CD14-positive monocyte (primary cell): ENCODE results near the gene DNAJC1. TPM values are rescaled to one million over a fixed set of nuclear protein-coding genes. Genes with fewer than 3 reads are reported as not detected.

Source experiments
- DNase-seq, 3 donors: peaks; one replicate each; pipeline ENCODE4 v3.0.0-alpha.2; 2011 to 2022
- H2AFZ ChIP-seq: 2 replicates; pipeline ENCODE4 v1.6.0; 2012; ENCODE audit warnings: mild to moderate bottlenecking, low read depth, low read length, inconsistent platforms; ENCODE audit not compliant: insufficient read depth, poor library complexity, severe bottlenecking
- H3K27ac ChIP-seq, 2 donors: 1 replicate in 1 of 2; 2 replicates in 1 of 2; pipeline ENCODE4 v1.5.1; 2012 to 2013; ENCODE audit warnings: low read length in 2 of 2, control low read depth in 1 of 2, inconsistent platforms in 1 of 2, low read depth in 1 of 2, mild to moderate bottlenecking in 1 of 2
- H3K27me3 ChIP-seq, 2 donors: one replicate each; pipeline versions ENCODE4 v1.6.0 to v1.6.1; 2011 to 2013; ENCODE audit warnings: low read length in 2 of 2; ENCODE audit not compliant: control insufficient read depth in 2 of 2, insufficient read depth in 2 of 2
- H3K36me3 ChIP-seq, 2 donors: replicated peaks in 1 of 2; 1 replicate in 1 of 2; 2 replicates in 1 of 2; pipeline versions ENCODE4 v1.5.1 to v1.6.1; 2012 to 2013; ENCODE audit warnings: low read length in 2 of 2, control low read depth in 1 of 2, inconsistent platforms in 1 of 2, mild to moderate bottlenecking in 1 of 2; ENCODE audit not compliant: insufficient read depth in 2 of 2, control insufficient read depth in 1 of 2
- H3K4me1 ChIP-seq, 2 donors: 1 replicate in 1 of 2; 2 replicates in 1 of 2; pipeline versions ENCODE4 v1.5.1 to v1.6.1; 2012 to 2013; ENCODE audit warnings: low read length in 2 of 2, control low read depth in 1 of 2, inconsistent platforms in 1 of 2, mild to moderate bottlenecking in 1 of 2, moderate library complexity in 1 of 2; ENCODE audit not compliant: insufficient read depth in 2 of 2, control insufficient read depth in 1 of 2
- H3K4me2 ChIP-seq: replicated peaks from 2 replicates; pipeline ENCODE3; 2012; ENCODE audit warnings: low read length, moderate library complexity, mild to moderate bottlenecking; ENCODE audit not compliant: poor library complexity, severe bottlenecking; ENCODE audit errors: extremely low read depth
- H3K4me3 ChIP-seq, 3 experiments: fragments of 200-600 bp in 1 of 3; sonication (generic) in 1 of 3; replicated peaks in 1 of 3; 1 replicate in 2 of 3; 2 replicates in 1 of 3; pipeline ENCODE4 v1.5.1; 2011 to 2013; ENCODE audit warnings: low read length in 3 of 3, mild to moderate bottlenecking in 3 of 3, control low read depth in 2 of 3, low read depth in 2 of 3, inconsistent platforms in 1 of 3, moderate library complexity in 1 of 3
- H3K79me2 ChIP-seq: 2 replicates; pipeline ENCODE4 v1.6.0; 2012; ENCODE audit warnings: mild to moderate bottlenecking, control low read depth, inconsistent platforms, low read length, moderate library complexity; ENCODE audit not compliant: insufficient read depth
- H3K9ac ChIP-seq: 2 replicates; pipeline ENCODE4 v1.6.0; 2017; ENCODE audit warnings: low read length, mild to moderate bottlenecking; ENCODE audit not compliant: insufficient read depth, poor library complexity, severe bottlenecking
- H3K9me3 ChIP-seq, 2 donors: replicated peaks in 1 of 2; 1 replicate in 1 of 2; 2 replicates in 1 of 2; pipeline versions ENCODE4 v1.5.1 to v1.6.1; 2012 to 2013; ENCODE audit warnings: low read length in 2 of 2, control low read depth in 1 of 2; ENCODE audit not compliant: control insufficient read depth in 1 of 2, insufficient read depth in 1 of 2
- H4K20me1 ChIP-seq: 2 replicates; pipeline ENCODE4 v1.6.0; 2012; ENCODE audit warnings: mild to moderate bottlenecking, low read length, control low read depth, moderate library complexity; ENCODE audit not compliant: insufficient read depth
- H3K27ac Mint-ChIP-seq, 7 donors: one replicate each; pipeline ENCODE4 v1.8.0; 2020; ENCODE audit warnings: mild to moderate bottlenecking in 7 of 7, mixed read lengths in 7 of 7, moderate library complexity in 6 of 7, inconsistent platforms in 2 of 7
- H3K27me3 Mint-ChIP-seq, 3 donors: one replicate each; pipeline ENCODE4 v1.8.0; 2021 to 2022; ENCODE audit warnings: low read depth in 3 of 3, mild to moderate bottlenecking in 3 of 3, mixed read lengths in 3 of 3, moderate library complexity in 3 of 3, inconsistent platforms in 1 of 3
- H3K36me3 Mint-ChIP-seq, 2 donors: one replicate each; pipeline ENCODE4 v1.8.0; 2020; ENCODE audit warnings: mixed read lengths in 2 of 2, inconsistent platforms in 1 of 2, mild to moderate bottlenecking in 1 of 2
- H3K4me1 Mint-ChIP-seq: one replicate; pipeline ENCODE4 v1.8.0; 2020; ENCODE audit warnings: mild to moderate bottlenecking, mixed read lengths
- H3K4me3 Mint-ChIP-seq, 2 donors: one replicate each; pipeline ENCODE4 v1.8.0; 2020; ENCODE audit warnings: mild to moderate bottlenecking in 2 of 2, mixed read lengths in 2 of 2, moderate library complexity in 1 of 2
- H3K9me3 Mint-ChIP-seq, 7 donors: one replicate each; pipeline ENCODE4 v1.8.0; 2020 to 2022; ENCODE audit warnings: mixed read lengths in 7 of 7, mild to moderate bottlenecking in 6 of 7, moderate library complexity in 6 of 7, inconsistent platforms in 2 of 7
- CTCF ChIP-seq: fragments of 200-600 bp; IDR thresholded peaks from one replicate; pipeline ENCODE4 v1.8.0; 2022; ENCODE audit warnings: antibody characterized with exemption, mild to moderate bottlenecking
- WGBS: methylation state at CpG from one replicate; pipeline ENCODE4 v1.1.5; 2013; ENCODE audit warnings: missing lambda C conversion rate; ENCODE audit not compliant: insufficient coverage; 5-methylcytosine and 5-hydroxymethylcytosine counted together
- intact Hi-C, 2 donors: fragments of 100-400 bp; cut with micrococcal nuclease; formaldehyde crosslinking; loops; one replicate each; pipeline versions ENCODE4 v1.15.0 to v1.15.1; 2023
- polyA plus RNA-seq, 3 donors: library from polyadenylated mRNA; depleted of rRNA in 1 of 3; unstranded in 2 of 3; stranded (reverse) in 1 of 3; fragments of 300-500 nt in 2 of 3; fragments of >200 nt in 1 of 3; fragmentation: Illumina TruSeq in 2 of 3; gene quantifications; 1 replicate in 2 of 3; 2 replicates in 1 of 3; pipeline ENCODE4 v1.2.3, GENCODE V29; 2012 to 2021

The DNAJC1 gene
- polyA plus RNA-seq, 3 donors: 11.4 to 12.9 (median 12.5) TPM

GRCh38 chr10:22030421-22030820 is 26.9 kb upstream of the DNAJC1 start:
- Histone ChIP-seq H2AFZ (no peak overlapping the region), H3K4me3 (no peak overlapping the region), H3K4me2 (no peak overlapping the region), H3K9me3 (peaks cover 0 to 8% of the 10 kb centered on the region in 2 donors), H3K79me2 (no peaks in the 10 kb centered on the region), H3K4me1 (no peaks in the 10 kb centered on the region), H3K27ac (no peak overlapping the region), H3K36me3 (no peaks in the 10 kb centered on the region), H4K20me1 (no peaks in the 10 kb centered on the region), H3K27me3 (no peaks in the 10 kb centered on the region), H3K9ac (no peak overlapping the region)
- 80% methylated on average over 1 of the region's 2 CpGs for WGBS
- H3K27me3 Mint-ChIP-seq: peaks cover 1 to 2% (median 2%) of the 10 kb centered on the region in 3 donors
- intact Hi-C loops: no loop called here
- TF ChIP-seq CTCF: no peak
- no peaks in the 10 kb centered on the region for H3K36me3 Mint-ChIP-seq
- H3K4me3 Mint-ChIP-seq: no peak overlapping the region
- DNase-seq: no peak
- H3K4me1 Mint-ChIP-seq: no peaks in the 10 kb centered on the region
- H3K27ac Mint-ChIP-seq: no peak overlapping the region
- H3K9me3 Mint-ChIP-seq: peaks cover 8 to 22% (median 12%) of the 10 kb centered on the region in 7 donors

- no peak for DNase-seq
Measured at GRCh38 chr10:22029445-22030236, 26.1 kb upstream of the DNAJC1 start.

More at GRCh38 chr10:22029445-22030236, 26.1 kb upstream of the DNAJC1 start:
- peaks cover 6 to 19% (median 10%) of the 10 kb centered on the region in 7 donors for H3K9me3 Mint-ChIP-seq
- Histone ChIP-seq H4K20me1 (no peaks in the 10 kb centered on the region), H3K4me3 (no peak overlapping the region), H3K27me3 (no peaks in the 10 kb centered on the region), H3K9ac (no peak overlapping the region), H3K4me1 (no peaks in the 10 kb centered on the region), H3K9me3 (peaks cover 0 to 8% of the 10 kb centered on the region in 2 donors), H3K27ac (no peak overlapping the region), H2AFZ (no peak overlapping the region), H3K79me2 (no peaks in the 10 kb centered on the region), H3K36me3 (no peaks in the 10 kb centered on the region), H3K4me2 (no peak overlapping the region)
- WGBS: 100% methylated on average over 2 of the region's 12 CpGs
- H3K27me3 Mint-ChIP-seq: peaks cover 1 to 2% (median 2%) of the 10 kb centered on the region in 3 donors
- intact Hi-C loops: no loop called here
- no peak for TF ChIP-seq CTCF
- H3K27ac Mint-ChIP-seq: no peak overlapping the region
- H3K36me3 Mint-ChIP-seq: no peaks in the 10 kb centered on the region
- no peak overlapping the region for H3K4me3 Mint-ChIP-seq
- no peaks in the 10 kb centered on the region for H3K4me1 Mint-ChIP-seq
